GM23248 (cell line): ENCODE results near the gene FEV. TPM values are rescaled to one million over a fixed set of nuclear protein-coding genes. Genes with fewer than 3 reads are reported as not detected.

Source experiments
- DNase-seq: peaks from one replicate; pipeline ENCODE4 v3.0.0-alpha.2; 2015
- H2AFZ ChIP-seq: fragments of 200-600 bp; sonication (generic); 2 replicates; pipeline ENCODE4 v1.6.1; 2016; ENCODE audit warnings: antibody characterized with exemption
- H3F3A ChIP-seq: fragments of 200-600 bp; sonication (generic); 2 replicates; pipeline ENCODE4 v1.6.1; 2016; ENCODE audit warnings: mild to moderate bottlenecking, antibody characterized with exemption, mixed run types; ENCODE audit not compliant: insufficient read depth
- H3K27ac ChIP-seq: fragments of 200-600 bp; sonication (generic); 2 replicates; pipeline ENCODE4 v1.5.1; 2016; ENCODE audit warnings: mild to moderate bottlenecking
- H3K27me3 ChIP-seq: fragments of 200-600 bp; sonication (generic); replicated peaks from 2 replicates; pipeline ENCODE4 v1.6.1; 2016; ENCODE audit warnings: mild to moderate bottlenecking; ENCODE audit not compliant: insufficient read depth
- H3K36me3 ChIP-seq: fragments of 200-600 bp; sonication (generic); 2 replicates; pipeline ENCODE4 v1.6.1; 2016; ENCODE audit warnings: low read depth, mild to moderate bottlenecking
- H3K4me1 ChIP-seq: fragments of 200-600 bp; sonication (generic); 2 replicates; pipeline ENCODE4 v1.6.1; 2016; ENCODE audit warnings: mild to moderate bottlenecking; ENCODE audit not compliant: insufficient read depth
- H3K4me2 ChIP-seq: fragments of 200-600 bp; sonication (generic); one replicate; pipeline ENCODE4 v1.6.1; 2016; ENCODE audit warnings: mild to moderate bottlenecking; ENCODE audit not compliant: unreplicated experiment
- H3K4me3 ChIP-seq: fragments of 200-600 bp; sonication (generic); 2 replicates; pipeline ENCODE4 v1.5.1; 2016; ENCODE audit warnings: mild to moderate bottlenecking
- H3K79me2 ChIP-seq: fragments of 200-600 bp; sonication (generic); 2 replicates; pipeline ENCODE4 v1.6.1; 2016; ENCODE audit warnings: mild to moderate bottlenecking; ENCODE audit not compliant: insufficient read depth
- H3K9ac ChIP-seq: fragments of 200-600 bp; sonication (generic); 2 replicates; pipeline ENCODE4 v1.6.1; 2016; ENCODE audit warnings: mild to moderate bottlenecking
- H3K9me2 ChIP-seq: fragments of 200-600 bp; sonication (generic); 2 replicates; pipeline ENCODE4 v1.6.1; 2016; ENCODE audit warnings: mixed run types, mild to moderate bottlenecking, moderate library complexity; ENCODE audit not compliant: insufficient read depth
- H3K9me3 ChIP-seq: fragments of 200-600 bp; sonication (generic); one replicate; pipeline ENCODE4 v1.6.1; 2017; ENCODE audit warnings: low read depth
- H4K20me1 ChIP-seq: fragments of 200-600 bp; sonication (generic); 2 replicates; pipeline ENCODE4 v1.6.0; 2016; ENCODE audit not compliant: insufficient read depth
- EZH2 ChIP-seq: fragments of 200-600 bp; sonication (generic); IDR thresholded peaks from 2 replicates; pipeline ENCODE4 v1.6.1; 2018; ENCODE audit warnings: antibody characterized with exemption, mild to moderate bottlenecking; ENCODE audit not compliant: insufficient read depth, poor library complexity, severe bottlenecking
- EZH2phosphoT487 ChIP-seq: fragments of 200-600 bp; sonication (generic); IDR thresholded peaks from 2 replicates; pipeline ENCODE4 v1.6.1; 2018; ENCODE audit warnings: antibody characterized with exemption, moderate library complexity, mild to moderate bottlenecking, low read depth; ENCODE audit not compliant: insufficient read depth
- WGBS, 2 experiments: methylation state at CpG; one replicate each; pipeline ENCODE4 v1.1.6; 2015 to 2017; ENCODE audit warnings: low lambda C conversion rate in 2 of 2, low coverage in 1 of 2; ENCODE audit errors: missing lambda C conversion rate in 2 of 2; 5-methylcytosine and 5-hydroxymethylcytosine counted together
- in situ Hi-C: fragments of 300-500 bp; cut with MboI; formaldehyde crosslinking; loops from 2 replicates; pipeline ENCODE4 v1.15.0; 2020
- polyA plus RNA-seq: library from polyadenylated mRNA; unstranded; fragments of >200 nt; fragmentation: Nextera tagmentation; extraction: Ambion mirVana; gene quantifications from 2 replicates; pipeline ENCODE4 v1.2.1, GENCODE V29; 2016
- total RNA-seq: library from RNA; depleted of rRNA; stranded (reverse); fragments of >200 nt; shearing (Covaris generic); gene quantifications from 2 replicates; pipeline ENCODE4 v1.2.3, GENCODE V29; 2014

The FEV gene
- total and polyA plus RNA-seq, 2 experiments from 2014 or later: not detected

GRCh38 chr2:218986148-218986761 is 1.3 kb upstream of the FEV start:
- 8 to 11% methylated on average over 4 of the region's 4 CpGs for WGBS, 2 experiments
- Histone ChIP-seq H3K9me3 (no peaks in the 10 kb centered on the region), H3K4me1 (no peaks in the 10 kb centered on the region), H3K27ac (no peak overlapping the region), H3K4me3 (no peak overlapping the region), H3F3A (no peaks in the 10 kb centered on the region), H4K20me1 (no peaks in the 10 kb centered on the region), H3K79me2 (no peaks in the 10 kb centered on the region), H3K4me2 (no peak overlapping the region), H3K9ac (no peak overlapping the region), H3K9me2 (no peaks in the 10 kb centered on the region), H3K36me3 (no peaks in the 10 kb centered on the region), H2AFZ (no peak overlapping the region), H3K27me3 (peaks cover 98% of the 10 kb centered on the region)
- in situ Hi-C loops: no loop called here
- no peak for TF ChIP-seq EZH2phosphoT487
- no peak for TF ChIP-seq EZH2
- no peak for DNase-seq

- DNase-seq: no peak
- Histone ChIP-seq H3K4me2 (no peak overlapping the region), H3K4me3 (no peak overlapping the region), H3F3A (no peaks in the 10 kb centered on the region), H3K79me2 (no peaks in the 10 kb centered on the region), H4K20me1 (no peaks in the 10 kb centered on the region), H3K27me3 (peaks cover 95% of the 10 kb centered on the region), H3K9me2 (no peaks in the 10 kb centered on the region), H3K9ac (no peak overlapping the region), H3K9me3 (no peaks in the 10 kb centered on the region), H3K27ac (no peak overlapping the region), H3K36me3 (no peaks in the 10 kb centered on the region), H3K4me1 (no peaks in the 10 kb centered on the region), H2AFZ (no peak overlapping the region)
- WGBS, 2 experiments: 3 to 4% methylated on average over 14 to 49 of the region's 49 CpGs
- in situ Hi-C loops: no loop called here
- TF ChIP-seq EZH2 (peak; percentile 78), EZH2phosphoT487 (0 out of 2 replicates have a peak, but pooled peaks have one; percentile 37)
Observed at GRCh38 chr2:218985325-218986091, 524 bp upstream of the FEV start.

GRCh38 chr2:218984239-218985020 is 554 bp downstream of the FEV start:
- DNase-seq: peak; percentile 30
- Histone ChIP-seq H3K27me3 (peaks cover 86% of the 10 kb centered on the region), H2AFZ (no peak overlapping the region), H3K36me3 (no peaks in the 10 kb centered on the region), H3F3A (no peaks in the 10 kb centered on the region), H3K9ac (no peak overlapping the region), H3K9me2 (no peaks in the 10 kb centered on the region), H3K27ac (no peak overlapping the region), H3K4me2 (no peak overlapping the region), H4K20me1 (no peaks in the 10 kb centered on the region), H3K4me1 (no peaks in the 10 kb centered on the region), H3K79me2 (no peaks in the 10 kb centered on the region), H3K9me3 (no peaks in the 10 kb centered on the region), H3K4me3 (no peak overlapping the region)
- 2% methylated on average over 47 to 50 of the region's 50 CpGs for WGBS, 2 experiments
- 0 out of 2 replicates have a peak, but pooled peaks have one; percentile 35 for TF ChIP-seq EZH2phosphoT487
- TF ChIP-seq EZH2: peak; percentile 98
- in situ Hi-C loops: no loop called here

GRCh38 chr2:218983934-218984238 is 1.1 kb downstream of the FEV start:
- Histone ChIP-seq H3K79me2 (no peaks in the 10 kb centered on the region), H3K9me3 (no peaks in the 10 kb centered on the region), H3K4me3 (no peak overlapping the region), H3K4me2 (no peak overlapping the region), H3K9me2 (no peaks in the 10 kb centered on the region), H3K9ac (no peak overlapping the region), H3K27me3 (peaks cover 83% of the 10 kb centered on the region), H3K4me1 (no peaks in the 10 kb centered on the region), H3K36me3 (no peaks in the 10 kb centered on the region), H3K27ac (no peak overlapping the region), H4K20me1 (no peaks in the 10 kb centered on the region), H3F3A (no peaks in the 10 kb centered on the region), H2AFZ (no peak overlapping the region)
- WGBS, 2 experiments: 2 to 3% methylated on average over 10 of the region's 10 CpGs
- in situ Hi-C loops: no loop called here
- DNase-seq: no peak
- TF ChIP-seq EZH2 (no peak), EZH2phosphoT487 (0 out of 2 replicates have a peak, but pooled peaks have one; percentile 63)
